Stomach smooth muscle (tissue), 2 donors: Measurements from ENCODE around the gene STRADA.

ENCODE experiments used
- H3K27ac ChIP-seq: one replicate; pipeline ENCODE4 v1.7.0; 2013; ENCODE audit warnings: mild to moderate bottlenecking, low read length, inconsistent platforms
- H3K27me3 ChIP-seq, 2 donors: one replicate each; pipeline ENCODE4 v1.7.0; 2013; ENCODE audit warnings: low read length in 2 of 2; ENCODE audit not compliant: insufficient read depth in 2 of 2, control insufficient read depth in 1 of 2
- H3K36me3 ChIP-seq, 2 donors: one replicate each; pipeline ENCODE4 v1.7.0; 2013; ENCODE audit warnings: low read length in 2 of 2; ENCODE audit not compliant: control insufficient read depth in 2 of 2, insufficient read depth in 2 of 2
- H3K4me1 ChIP-seq: one replicate; pipeline ENCODE4 v1.7.0; 2013; ENCODE audit warnings: low read length; ENCODE audit not compliant: control insufficient read depth, insufficient read depth
- H3K4me3 ChIP-seq, 2 donors: one replicate each; pipeline ENCODE4 v1.7.0; 2013; ENCODE audit warnings: low read length in 2 of 2
- H3K9ac ChIP-seq, 2 donors: one replicate each; pipeline ENCODE4 v1.7.0; 2013; ENCODE audit warnings: low read length in 2 of 2, mild to moderate bottlenecking in 1 of 2
- H3K9me3 ChIP-seq, 2 donors: one replicate each; pipeline ENCODE4 v1.7.0; 2013; ENCODE audit warnings: low read length in 2 of 2; ENCODE audit not compliant: control insufficient read depth in 2 of 2
- donor health status: healthy.
- donor health status: Pancreatic carcinoma.

Gene STRADA

DNA sequence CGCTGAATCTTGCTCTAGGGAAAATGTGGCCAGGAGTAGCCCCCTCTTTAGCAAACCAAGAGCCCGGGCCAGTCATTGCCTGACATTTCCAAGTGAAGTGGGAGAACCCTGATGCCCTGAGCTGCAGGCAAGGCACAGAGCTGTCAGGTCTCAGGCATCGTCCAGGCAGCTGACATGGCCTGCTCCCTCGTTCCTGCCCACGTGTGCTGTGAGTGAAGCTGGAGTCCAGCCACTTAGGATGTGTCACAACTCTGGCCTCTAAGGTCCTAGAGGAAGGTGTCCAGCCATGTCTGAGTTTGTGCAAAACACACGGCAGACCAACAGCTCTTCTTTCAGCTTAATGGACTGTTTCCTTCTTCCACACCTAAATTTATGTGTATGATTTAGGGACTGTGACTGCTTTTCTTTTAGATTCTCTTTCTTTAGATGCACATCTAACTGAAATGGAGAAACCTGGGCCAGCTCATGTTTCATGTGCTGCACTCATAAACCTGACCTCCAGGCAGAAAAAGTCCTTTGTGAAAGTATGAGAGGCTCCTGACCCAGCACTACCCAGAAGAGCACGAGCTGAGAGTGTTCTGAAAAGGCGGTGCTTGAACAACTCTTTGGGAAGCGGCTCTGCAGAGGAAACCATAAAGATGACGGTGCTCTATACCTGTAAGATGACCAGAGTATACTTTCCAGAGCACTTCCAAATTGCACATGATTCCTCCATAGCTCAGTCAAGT lies 26.9 kb downstream of the STRADA start:
- Histone ChIP-seq H3K4me3 (no peak overlapping the region), H3K4me1 (no peaks in the 10 kb centered on the region), H3K27ac (no peak overlapping the region), H3K9me3 (no peaks in the 10 kb centered on the region), H3K36me3 (peaks cover 24 to 28% of the 10 kb centered on the region in 2 donors), H3K27me3 (no peaks in the 10 kb centered on the region), H3K9ac (no peak overlapping the region)

DNA sequence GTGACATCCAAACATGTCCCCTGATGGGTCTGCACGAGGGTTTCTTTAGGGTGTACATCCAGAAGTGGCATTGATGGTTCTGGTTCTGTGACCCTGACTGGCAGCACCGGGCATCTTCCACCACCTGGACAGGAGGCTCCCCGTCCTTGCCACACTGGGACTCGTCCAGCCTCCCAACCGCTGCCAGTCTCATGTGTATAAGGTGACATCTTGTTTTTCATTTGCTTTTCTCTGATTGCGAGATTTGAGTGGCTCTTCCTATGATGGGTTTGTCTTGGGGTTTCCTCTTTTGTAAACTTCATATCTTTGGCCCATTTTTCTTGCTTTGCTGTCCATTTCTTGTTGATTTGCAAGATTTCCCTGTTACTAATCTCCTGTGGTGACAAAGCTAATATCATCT lies 32.5 kb downstream of the STRADA start:
- Histone ChIP-seq H3K4me3 (no peak overlapping the region), H3K4me1 (no peaks in the 10 kb centered on the region), H3K9me3 (no peaks in the 10 kb centered on the region), H3K27me3 (no peaks in the 10 kb centered on the region), H3K36me3 (peaks cover 40 to 45% of the 10 kb centered on the region in 2 donors), H3K9ac (no peak overlapping the region), H3K27ac (no peak overlapping the region)

DNA sequence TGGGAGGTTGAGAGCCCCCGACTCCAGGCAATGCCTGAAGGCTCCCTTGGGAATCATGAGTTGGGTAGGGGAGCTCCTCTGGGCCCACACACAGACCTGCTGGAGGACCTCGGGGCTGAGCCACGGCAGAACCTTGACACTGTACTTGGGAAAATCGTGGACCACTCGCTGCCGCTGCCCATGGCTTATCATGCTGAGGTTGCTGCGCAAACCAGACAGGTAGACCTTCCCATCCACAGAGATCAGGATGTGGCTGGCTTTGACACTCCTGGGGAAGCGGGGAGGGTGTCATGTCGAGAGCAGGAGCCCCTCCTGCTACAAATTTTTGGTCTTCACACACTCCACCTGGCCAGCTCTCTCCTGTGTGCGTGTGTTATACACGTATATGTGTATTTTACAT lies 34.4 kb downstream of the STRADA start:
- Histone ChIP-seq H3K36me3 (peaks cover 42 to 46% of the 10 kb centered on the region in 2 donors), H3K27ac (no peak overlapping the region)

DNA sequence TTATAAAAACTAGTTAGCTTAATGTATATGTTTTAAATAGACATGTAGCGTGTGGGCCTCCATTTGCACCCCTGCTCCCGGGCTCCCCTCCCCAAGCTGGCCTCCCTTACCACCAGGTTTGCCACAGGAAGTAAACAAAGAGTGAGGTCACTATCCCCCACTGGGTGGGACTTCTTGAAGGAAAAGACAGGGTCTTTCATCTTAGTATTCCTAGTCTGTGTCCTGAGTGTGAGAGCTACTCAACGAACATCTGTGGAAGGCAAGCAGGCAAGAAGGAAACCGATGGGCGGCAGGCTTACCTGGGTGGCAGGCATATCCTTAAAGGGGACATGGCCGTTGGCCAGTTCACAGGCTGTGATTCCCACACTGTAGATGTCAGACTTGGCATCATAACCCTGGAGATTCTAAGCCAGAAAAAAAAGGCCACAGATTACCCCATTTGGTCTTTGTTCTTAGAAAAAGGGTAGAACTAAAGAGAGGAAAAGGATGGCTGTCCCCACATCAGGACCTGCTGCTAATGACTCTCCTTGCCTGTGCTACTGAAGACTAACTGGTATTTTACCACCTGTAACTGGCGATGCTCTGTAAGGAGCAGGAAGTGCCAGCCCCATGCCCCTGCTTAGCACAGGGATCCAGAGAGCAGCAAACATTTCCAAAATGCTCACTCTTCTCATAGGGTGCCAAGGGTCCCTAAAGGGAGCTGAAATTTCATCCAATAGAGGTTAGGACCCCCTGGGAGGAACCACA lies 35.1 kb downstream of the STRADA start:
- Histone ChIP-seq H3K9me3 (no peaks in the 10 kb centered on the region), H3K9ac (no peak overlapping the region), H3K36me3 (peaks cover 38 to 39% of the 10 kb centered on the region in 2 donors), H3K4me3 (no peak overlapping the region), H3K27ac (no peak overlapping the region), H3K27me3 (no peaks in the 10 kb centered on the region), H3K4me1 (peaks cover under 1% of the 10 kb centered on the region)

More for the DNA sequence above, 34.4 kb downstream of the STRADA start:
- Histone ChIP-seq H3K9me3 (no peaks in the 10 kb centered on the region), H3K4me3 (no peak overlapping the region), H3K4me1 (no peaks in the 10 kb centered on the region), H3K9ac (no peak overlapping the region), H3K27me3 (no peaks in the 10 kb centered on the region)

DNA sequence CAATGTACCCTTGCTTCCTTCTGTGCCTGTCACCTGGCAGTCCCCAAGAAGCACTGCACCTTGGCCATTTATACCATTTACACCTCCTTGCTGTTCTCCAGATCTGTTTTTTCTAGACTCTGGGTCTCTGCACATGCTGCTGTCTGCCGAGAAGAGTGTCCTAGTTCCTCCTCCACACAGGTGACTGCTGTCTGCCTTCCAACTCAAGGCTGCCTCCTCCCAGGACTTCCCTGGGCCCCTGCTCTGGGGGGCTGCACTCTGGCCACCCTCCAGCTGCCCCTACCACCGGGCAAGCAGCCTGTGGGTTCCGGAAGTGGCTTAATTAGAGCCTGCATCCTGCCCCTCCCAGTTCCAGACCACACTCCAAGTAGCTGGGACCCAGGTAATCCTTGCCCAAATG lies 35.9 kb downstream of the STRADA start:
- Histone ChIP-seq H3K9me3 (no peaks in the 10 kb centered on the region), H3K4me1 (peaks cover 9% of the 10 kb centered on the region), H3K27ac (no peak overlapping the region), H3K9ac (no peak overlapping the region), H3K4me3 (no peak overlapping the region), H3K36me3 (peaks cover 35 to 37% of the 10 kb centered on the region in 2 donors), H3K27me3 (no peaks in the 10 kb centered on the region)

DNA sequence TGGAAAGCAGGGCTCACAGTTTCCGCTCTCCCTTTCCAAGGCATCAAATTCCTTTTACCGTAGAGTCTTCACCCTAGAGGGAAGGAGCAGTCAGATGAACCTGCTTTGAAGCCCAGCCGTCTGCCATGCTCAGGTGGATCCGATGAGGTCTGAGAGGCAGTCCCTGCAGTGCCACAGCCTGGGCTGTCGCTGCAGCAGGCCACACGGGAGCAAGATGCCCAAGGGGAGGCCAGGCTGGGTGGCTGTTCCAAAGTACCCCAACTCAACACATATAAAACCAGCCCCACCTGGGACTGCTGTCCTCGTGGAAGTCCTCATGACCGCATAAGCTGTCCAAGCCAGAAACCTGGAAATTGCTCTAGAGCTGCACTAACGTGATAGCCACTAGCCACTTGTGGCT lies 36.8 kb downstream of the STRADA start:
- H3K9me3 ChIP-seq = no peaks in the 10 kb centered on the region
- H3K36me3 ChIP-seq = peaks cover 30 to 31% of the 10 kb centered on the region in 2 donors
- H3K4me1 ChIP-seq = peaks cover 14% of the 10 kb centered on the region
- no peak overlapping the region for H3K9ac ChIP-seq
- H3K27ac ChIP-seq = no peak overlapping the region
- H3K4me3 ChIP-seq = no peak overlapping the region
- H3K27me3 ChIP-seq = no peaks in the 10 kb centered on the region

DNA sequence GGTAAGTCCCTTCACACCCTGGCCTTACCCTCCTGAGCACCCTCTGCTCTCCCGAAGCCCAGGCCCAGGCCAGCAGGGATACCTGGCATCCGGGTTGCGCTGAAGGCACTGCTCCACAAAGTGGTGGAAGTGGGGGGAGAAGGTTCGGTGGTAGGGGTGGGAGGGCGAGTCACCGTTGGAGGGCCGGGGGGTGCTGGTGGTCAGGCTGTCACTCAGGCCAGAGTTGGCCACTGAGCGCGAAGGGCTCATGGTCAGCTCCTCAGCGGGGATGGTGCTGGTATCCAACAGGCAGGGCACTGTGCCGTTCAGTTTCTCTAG lies 37.4 kb downstream of the STRADA start:
- H3K27ac ChIP-seq = no peak overlapping the region
- peaks cover 17% of the 10 kb centered on the region for H3K4me1 ChIP-seq
- no peak overlapping the region for H3K9ac ChIP-seq
- no peak overlapping the region for H3K4me3 ChIP-seq
- no peaks in the 10 kb centered on the region for H3K27me3 ChIP-seq
- H3K9me3 ChIP-seq = no peaks in the 10 kb centered on the region
- H3K36me3 ChIP-seq = peaks cover 30 to 31% of the 10 kb centered on the region in 2 donors

DNA sequence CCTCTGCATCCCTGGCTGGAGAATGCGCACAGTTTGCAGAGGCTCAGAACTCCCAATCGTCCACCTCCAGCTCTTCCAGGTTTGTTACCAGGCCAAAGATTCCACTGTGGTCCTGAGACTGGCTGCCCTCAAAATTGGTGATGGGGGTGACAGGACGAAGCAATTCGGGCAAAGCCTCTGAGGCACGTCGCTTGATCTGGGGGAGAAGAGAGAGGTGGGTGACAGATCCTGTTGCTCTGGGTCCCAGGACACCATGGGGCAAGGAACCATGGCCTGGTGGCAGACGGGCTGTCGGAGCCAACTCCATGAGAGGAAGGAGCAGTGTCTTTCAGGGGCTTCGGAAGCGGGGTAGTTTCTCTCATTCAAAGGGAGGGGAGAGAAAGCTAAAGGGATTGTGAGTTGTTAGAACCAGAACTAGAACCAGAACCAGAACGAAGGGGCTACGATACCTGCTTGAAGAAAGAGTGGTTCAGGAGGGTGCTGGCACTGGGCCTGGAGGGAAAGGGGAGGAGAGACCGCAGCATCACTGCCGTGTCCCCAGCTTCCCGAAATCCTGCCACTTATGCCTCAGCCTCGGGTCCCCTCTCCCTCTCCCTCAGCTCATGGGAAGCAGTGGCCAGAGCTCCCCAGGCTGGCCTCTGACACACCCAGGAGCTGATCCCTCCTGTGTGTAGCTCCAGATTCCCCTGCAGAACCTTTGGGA lies 37.9 kb downstream of the STRADA start:
- H3K36me3 ChIP-seq = peaks cover 26 to 28% of the 10 kb centered on the region in 2 donors
- peaks cover 22% of the 10 kb centered on the region for H3K4me1 ChIP-seq
- no peak overlapping the region for H3K9ac ChIP-seq
- H3K27me3 ChIP-seq = no peaks in the 10 kb centered on the region
- no peak overlapping the region for H3K4me3 ChIP-seq
- no peaks in the 10 kb centered on the region for H3K9me3 ChIP-seq
- no peak overlapping the region for H3K27ac ChIP-seq

DNA sequence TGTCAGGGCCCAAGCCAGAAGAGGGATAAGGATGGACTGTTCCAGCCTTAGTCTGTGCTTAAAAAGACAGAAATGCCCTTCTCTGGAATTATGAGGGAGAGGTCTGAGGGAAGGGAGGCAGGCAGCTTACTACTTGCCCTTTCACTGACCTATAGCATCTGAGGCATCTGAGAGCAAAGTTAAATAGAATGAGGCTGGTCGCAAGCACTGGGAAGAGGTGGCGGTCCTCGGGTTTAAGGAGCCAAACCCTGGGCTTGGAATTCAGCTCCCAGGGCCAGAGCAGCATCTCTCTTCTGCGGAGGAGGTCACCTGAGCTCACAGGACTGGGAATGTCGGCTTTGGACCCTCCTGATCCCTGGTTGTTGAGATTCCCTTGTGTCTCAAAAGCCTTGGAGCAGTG lies 38.6 kb downstream of the STRADA start:
- H3K9ac ChIP-seq = no peak overlapping the region
- H3K4me3 ChIP-seq = no peak overlapping the region
- H3K27ac ChIP-seq = no peak overlapping the region
- no peaks in the 10 kb centered on the region for H3K27me3 ChIP-seq
- H3K36me3 ChIP-seq = peaks cover 26 to 28% of the 10 kb centered on the region in 2 donors
- H3K9me3 ChIP-seq = no peaks in the 10 kb centered on the region
- H3K4me1 ChIP-seq = peaks cover 25% of the 10 kb centered on the region

DNA sequence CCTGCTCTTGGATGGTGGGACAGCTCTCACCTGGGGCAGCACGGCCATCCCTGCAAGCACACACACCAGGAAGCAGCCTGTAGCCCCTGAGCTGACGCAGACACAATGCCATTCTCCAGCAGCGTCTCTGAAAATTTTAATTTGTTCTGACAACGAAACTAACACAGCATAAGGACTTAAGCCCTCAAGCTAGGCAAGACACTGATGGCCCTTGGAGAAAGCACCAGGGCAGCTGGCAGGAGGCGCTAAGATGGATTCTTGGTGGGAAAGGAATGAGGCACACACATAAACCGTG lies 38.9 kb downstream of the STRADA start:
- Histone ChIP-seq H3K27ac (no peak overlapping the region), H3K9me3 (no peaks in the 10 kb centered on the region), H3K36me3 (peaks cover 26 to 28% of the 10 kb centered on the region in 2 donors), H3K4me1 (peaks cover 25% of the 10 kb centered on the region), H3K4me3 (no peak overlapping the region), H3K27me3 (no peaks in the 10 kb centered on the region), H3K9ac (no peak overlapping the region)
